Activated CD4-positive, alpha-beta T cell treated with anti-CD3 and anti-CD28 coated beads, Interleukin-2, amount 50 U/mL, for 4 hours (primary cell): ENCODE measurements around the gene RAB19.
A peak's percentile ranks its signal among the peaks of the same experiment; 100 is the strongest.

Experiments used
- DNase-seq, 2 experiments: peaks; one replicate each; pipeline ENCODE4 v3.0.0-alpha.2; 2020

RAB19 gene, protein sequence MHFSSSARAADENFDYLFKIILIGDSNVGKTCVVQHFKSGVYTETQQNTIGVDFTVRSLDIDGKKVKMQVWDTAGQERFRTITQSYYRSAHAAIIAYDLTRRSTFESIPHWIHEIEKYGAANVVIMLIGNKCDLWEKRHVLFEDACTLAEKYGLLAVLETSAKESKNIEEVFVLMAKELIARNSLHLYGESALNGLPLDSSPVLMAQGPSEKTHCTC

DNA sequence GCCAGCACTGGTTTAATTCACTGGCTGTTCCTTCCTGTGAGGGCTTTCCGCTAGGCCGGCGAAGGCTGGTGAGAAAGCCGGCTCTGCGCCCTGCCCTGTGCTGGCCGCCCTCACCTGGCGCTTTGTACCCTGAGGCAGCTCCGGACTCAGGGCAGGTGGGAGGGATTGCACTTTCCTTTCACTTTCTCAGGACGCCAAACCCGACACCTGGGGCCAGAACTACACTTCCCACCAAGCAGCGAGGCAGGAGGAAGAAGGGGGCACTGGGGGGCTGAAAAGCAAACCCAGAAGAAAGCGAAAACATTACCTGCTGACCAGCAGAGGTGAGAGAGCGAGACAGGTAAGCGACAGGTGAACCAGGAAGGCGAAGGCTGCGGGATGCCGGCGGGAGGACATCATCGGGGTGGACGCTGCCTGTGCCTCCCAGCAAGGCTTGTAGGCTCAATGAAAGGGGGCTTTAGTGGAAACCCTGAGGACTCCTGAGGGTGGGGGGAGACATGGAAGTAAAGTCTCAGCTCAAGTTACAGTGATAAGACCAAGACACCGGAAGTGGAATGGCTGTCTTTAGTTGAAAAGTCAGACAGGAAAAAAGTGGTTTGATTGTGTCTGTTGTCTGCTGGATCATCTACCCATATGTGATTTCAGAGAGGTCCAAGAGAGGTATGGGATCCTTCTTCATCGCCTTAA is at the start of gene RAB19:
Gene RAB19, plus strand, starts transcription at position 181 of the 687 bp plus-strand sequence. CDS start 3,589 bp downstream, outside the sequence.
- peak; percentile 38 to 41 for DNase-seq

GRCh38 chr7:140358024-140358411 is 45.8 kb upstream of the RAB19 start:
- no peak for DNase-seq

- peak; percentile 13 to 21 for DNase-seq
Measured at GRCh38 chr7:140358412-140359051, 45.3 kb upstream of the RAB19 start.

GRCh38 chr7:140360697-140361229 is 43.1 kb upstream of the RAB19 start:
- no peak for DNase-seq

DNA sequence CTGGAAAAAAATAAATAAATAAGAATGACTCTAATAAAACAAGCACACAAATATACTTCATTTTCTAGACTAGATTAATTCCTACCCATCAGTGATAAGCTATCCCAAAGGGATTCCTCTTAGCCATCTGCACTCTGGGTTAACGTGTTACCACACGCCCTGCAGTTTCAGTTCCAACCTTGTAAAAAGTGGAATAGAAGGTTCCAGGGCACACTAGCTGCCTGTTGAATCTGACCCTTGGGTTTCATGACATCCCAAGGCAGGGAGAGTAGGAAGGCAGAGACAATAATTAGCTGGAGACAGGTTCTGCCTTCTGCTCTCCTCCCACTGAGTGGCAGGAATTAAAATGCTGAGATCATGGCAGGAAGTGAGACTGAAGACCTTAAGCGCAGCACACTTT is 39.0 kb upstream of the RAB19 start:
- no peak for DNase-seq

GRCh38 chr7:140367528-140367927 is 36.3 kb upstream of the RAB19 start:
- no peak for DNase-seq

- no peak for DNase-seq
Measured at GRCh38 chr7:140369294-140369693, 34.6 kb upstream of the RAB19 start.

- no peak for DNase-seq
Measured at GRCh38 chr7:140375323-140375722, 28.5 kb upstream of the RAB19 start.

DNA sequence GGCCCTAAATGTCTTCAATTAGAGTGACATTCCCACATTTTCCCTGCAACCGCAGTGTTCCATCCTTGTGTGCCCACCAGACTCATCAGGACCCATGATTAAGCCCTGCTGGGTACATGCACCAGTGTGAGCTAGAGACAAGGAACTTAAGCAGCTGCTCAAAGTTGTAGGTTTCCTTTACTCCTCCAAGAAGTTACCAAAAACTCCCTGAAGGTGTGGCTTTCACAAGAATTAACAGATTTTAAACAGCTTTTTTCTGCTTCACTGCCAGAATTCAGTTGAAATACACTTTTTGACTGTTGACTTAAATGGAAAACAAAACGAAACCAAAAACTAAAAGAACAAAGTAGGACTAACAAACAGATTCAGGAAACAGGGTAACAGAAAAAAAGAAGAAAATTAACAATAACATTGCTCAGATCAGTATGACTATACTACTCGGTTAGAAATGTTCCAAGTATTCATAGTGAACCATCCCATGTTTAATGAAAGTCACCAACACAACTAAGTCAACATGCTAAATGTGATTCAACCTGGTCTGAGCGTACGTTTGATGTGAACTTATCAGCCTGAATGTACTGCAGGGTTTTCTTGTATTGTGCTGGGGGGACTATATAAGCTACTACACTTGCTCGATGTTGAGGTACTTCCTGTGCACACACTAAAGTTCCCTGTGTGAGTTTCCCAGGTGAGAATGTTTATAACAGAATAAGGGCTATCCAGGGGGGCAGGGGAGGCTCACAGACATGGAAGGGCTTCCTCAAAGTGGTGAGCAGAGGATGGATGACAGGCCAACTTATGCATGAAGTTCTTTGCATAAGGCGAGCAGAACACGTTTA is 27.7 kb upstream of the RAB19 start:
- DNase-seq: no peak

DNA sequence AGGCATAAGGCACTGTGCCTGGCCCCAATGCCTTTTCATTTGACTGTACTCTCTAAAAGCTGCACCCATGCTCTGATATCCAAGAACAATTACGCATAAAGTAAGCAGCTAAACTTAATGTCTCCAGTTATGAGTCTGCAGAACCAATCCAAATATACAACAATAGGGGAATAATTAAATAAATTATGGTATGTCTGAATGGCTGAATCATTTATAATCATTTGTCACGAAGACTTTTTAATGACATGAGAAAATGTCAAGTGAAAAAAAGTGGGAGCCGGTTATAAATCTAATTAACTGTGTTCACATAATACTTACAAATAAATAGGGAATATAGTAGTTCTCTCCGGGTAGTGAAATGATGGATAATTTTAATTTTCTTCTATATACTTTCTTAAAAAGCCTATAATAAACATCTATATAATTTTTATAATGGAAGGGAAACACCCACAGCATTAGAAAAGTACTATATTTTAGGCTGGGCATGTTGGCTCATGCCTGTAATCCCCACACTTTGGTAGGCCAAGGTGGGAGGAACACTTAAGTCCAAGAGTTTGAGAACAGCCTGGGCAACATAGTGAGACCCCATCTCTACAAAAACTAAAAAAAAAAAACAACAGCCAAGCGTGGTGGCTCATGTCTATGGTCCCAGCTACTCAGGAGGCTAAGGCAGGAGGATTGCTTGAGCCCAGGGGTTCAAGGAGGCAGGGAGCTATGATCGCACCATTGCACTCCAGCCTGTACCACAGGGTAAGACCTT is 19.7 kb upstream of the RAB19 start:
- DNase-seq: no peak

- no peak for DNase-seq
Measured at GRCh38 chr7:140384894-140385545, 18.8 kb upstream of the RAB19 start.

GRCh38 chr7:140389445-140389844 is 14.4 kb upstream of the RAB19 start:
- DNase-seq: no peak

GRCh38 chr7:140390034-140390433 is 13.8 kb upstream of the RAB19 start:
- no peak for DNase-seq

DNA sequence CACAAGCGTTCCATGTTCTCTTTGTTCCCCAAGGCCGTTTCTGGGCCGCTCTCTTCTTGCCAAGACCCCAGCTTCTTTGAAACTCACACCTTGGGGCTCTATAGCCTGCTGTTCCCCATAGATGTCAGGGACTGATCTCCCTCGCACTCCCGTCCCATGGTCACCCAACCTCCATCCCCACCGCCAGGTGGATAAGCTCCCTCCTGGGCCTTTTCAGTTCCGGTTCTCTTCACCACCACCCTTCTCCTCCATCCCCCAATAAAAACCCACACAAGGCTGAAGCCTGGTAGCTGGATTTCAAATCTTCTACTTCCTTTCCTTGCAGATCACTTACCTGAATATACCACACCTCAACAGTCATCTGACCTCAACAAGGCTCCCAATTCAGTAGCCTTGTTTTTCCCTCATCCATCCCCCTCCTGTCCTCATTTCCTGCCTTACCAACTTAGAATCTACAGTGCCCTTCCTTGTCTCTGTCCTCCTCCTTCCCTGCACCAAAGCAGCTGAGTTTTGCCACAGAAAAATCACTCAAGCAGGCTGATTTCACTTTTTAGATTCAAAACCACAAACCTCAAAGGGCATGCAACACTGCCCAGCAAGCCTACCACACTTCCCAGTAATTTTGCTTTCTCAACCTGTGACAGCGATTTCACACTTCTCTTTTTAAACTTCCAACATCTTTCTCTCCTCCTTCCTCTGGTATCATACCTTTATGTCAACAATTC is 13.2 kb upstream of the RAB19 start:
- DNase-seq: no peak

GRCh38 chr7:140391634-140392033 is 12.2 kb upstream of the RAB19 start:
- DNase-seq: no peak

DNA sequence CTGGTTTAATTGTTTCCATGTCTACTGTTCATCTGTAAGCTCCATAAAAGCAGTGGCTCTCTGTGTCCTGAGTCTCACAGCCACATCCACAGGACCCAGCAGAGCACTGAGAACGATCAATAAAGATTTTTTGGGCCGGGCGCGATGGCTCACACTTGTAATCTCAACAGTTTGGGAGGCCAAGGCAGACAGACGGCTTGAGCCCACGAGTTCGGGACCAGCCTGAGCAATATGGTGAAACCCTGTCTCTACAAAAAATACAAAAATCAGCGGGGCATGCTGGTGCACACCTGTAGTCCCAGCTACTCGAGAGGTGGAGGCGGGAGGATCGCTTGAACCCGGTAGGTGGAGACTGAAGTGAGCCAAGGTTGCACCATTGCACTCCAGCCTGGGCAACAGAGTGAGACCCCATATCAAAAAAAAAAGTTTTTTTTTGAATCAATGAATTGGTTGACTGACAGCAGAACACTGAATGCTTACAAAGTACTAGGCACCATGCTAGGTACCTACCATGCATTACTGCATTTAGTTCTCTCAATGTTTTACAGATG is 10.0 kb upstream of the RAB19 start:
- no peak for DNase-seq

GRCh38 chr7:140397784-140398750 is 5.8 kb upstream of the RAB19 start, which contains the start of gene SLC37A3:
Gene SLC37A3, minus strand, starts transcription at chr7:140398530. Its CDS starts 16,004 bp downstream, at chr7:140382526.
- peak; percentile 81 to 83 for DNase-seq

DNA sequence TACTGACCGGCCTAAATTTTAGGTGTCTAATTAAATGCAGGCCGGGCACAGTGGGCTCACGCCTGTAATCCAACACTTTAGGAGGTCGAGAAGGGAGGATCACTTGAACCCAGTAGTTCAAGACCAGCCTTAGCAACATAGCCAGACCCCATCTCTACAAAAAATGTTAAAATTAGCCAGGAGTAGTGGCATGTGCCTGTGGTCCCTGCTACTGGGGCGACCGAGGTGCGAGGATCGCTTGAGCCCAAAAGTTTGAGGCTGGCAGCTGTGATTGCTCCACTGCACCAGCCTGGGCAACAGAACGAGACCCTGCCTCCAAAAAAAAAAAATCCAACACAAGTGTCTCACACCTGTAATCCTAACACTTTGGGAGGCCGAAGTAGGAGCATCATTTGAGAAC is 5.0 kb upstream of the RAB19 start:
- no peak for DNase-seq

GRCh38 chr7:140400381-140400780 is 3.5 kb upstream of the RAB19 start:
- DNase-seq: no peak
